HEK293T (cell line): ENCODE measurements around the gene SURF2.
A peak's percentile ranks its signal among the peaks of the same experiment; 100 is the strongest.

Experiments
- CTCF ChIA-PET: fragments of 350-600 bp; formaldehyde crosslinking; extraction: SDS; loops from one replicate; lab custom pipeline; 2021; ENCODE audit warnings: antibody characterized with exemption, inconsistent platforms; lab: Yijun Ruan, JAX
- POLR2A ChIA-PET: fragments of 350-600 bp; formaldehyde crosslinking; extraction: SDS; loops from one replicate; lab custom pipeline; 2020; ENCODE audit warnings: antibody characterized with exemption, inconsistent platforms; lab: Yijun Ruan, JAX
- DNase-seq: peaks from one replicate; pipeline ENCODE4 v3.0.0; 2012; ENCODE audit warnings: mixed read lengths; ENCODE audit errors: extremely low spot score
- ARNT ChIP-seq: fragments of 450-650 bp; IDR thresholded peaks from 2 replicates; pipeline ENCODE4 v1.6.1; 2017; ENCODE audit warnings: mild to moderate bottlenecking
- BHLHE40 ChIP-seq: fragments of 450-650 bp; IDR thresholded peaks from 2 replicates; pipeline ENCODE4 v1.6.1; 2016; ENCODE audit warnings: mild to moderate bottlenecking, moderate library complexity, borderline replicate concordance
- CTBP1 ChIP-seq: fragments of 450-650 bp; IDR thresholded peaks from 2 replicates; pipeline ENCODE4 v1.6.1; 2016; ENCODE audit warnings: borderline replicate concordance
- ELF4 ChIP-seq: fragments of 450-650 bp; IDR thresholded peaks from 2 replicates; pipeline ENCODE4 v1.6.1; 2017; ENCODE audit warnings: antibody characterized with exemption
- FOXA1 ChIP-seq: fragments of 450-650 bp; IDR thresholded peaks from 2 replicates; pipeline ENCODE4 v1.6.1; 2016; ENCODE audit warnings: mild to moderate bottlenecking
- FOXK2 ChIP-seq: fragments of 450-650 bp; IDR thresholded peaks from 2 replicates; pipeline ENCODE4 v1.6.1; 2016; ENCODE audit warnings: mild to moderate bottlenecking
- FOXM1 ChIP-seq: fragments of 450-650 bp; IDR thresholded peaks from 2 replicates; pipeline ENCODE4 v1.6.1; 2017; ENCODE audit warnings: mild to moderate bottlenecking, borderline replicate concordance
- HDGF ChIP-seq: fragments of 450-650 bp; IDR thresholded peaks from 2 replicates; pipeline ENCODE4 v1.6.1; 2017; ENCODE audit warnings: antibody characterized with exemption, borderline replicate concordance
- L3MBTL2 ChIP-seq: fragments of 450-650 bp; conservative IDR thresholded peaks from 2 replicates; pipeline ENCODE4 v1.6.1; 2016; ENCODE audit warnings: mild to moderate bottlenecking
- LEF1 ChIP-seq: fragments of 450-650 bp; IDR thresholded peaks from 2 replicates; pipeline ENCODE4 v1.6.1; 2017; ENCODE audit warnings: mild to moderate bottlenecking, borderline replicate concordance
- NFRKB ChIP-seq: fragments of 450-650 bp; IDR thresholded peaks from 2 replicates; pipeline ENCODE4 v1.6.1; 2016; ENCODE audit warnings: mild to moderate bottlenecking, moderate library complexity
- SP1 ChIP-seq: fragments of 450-650 bp; IDR thresholded peaks from 2 replicates; pipeline ENCODE4 v1.6.1; 2017
- SUZ12 ChIP-seq: fragments of 450-650 bp; IDR thresholded peaks from 2 replicates; pipeline ENCODE4 v1.6.1; 2016; ENCODE audit warnings: mild to moderate bottlenecking
- TARDBP ChIP-seq: fragments of 450-650 bp; IDR thresholded peaks from 2 replicates; pipeline ENCODE4 v1.6.1; 2016
- ZNF384 ChIP-seq: fragments of 450-650 bp; IDR thresholded peaks from 2 replicates; pipeline ENCODE4 v1.6.1; 2016
- TF ChIP-seq, protein P1 (sequence below): fragments of 450-650 bp; IDR thresholded peaks from 2 replicates; pipeline ENCODE4 v1.6.1; 2016

The SURF2 gene

DNA sequence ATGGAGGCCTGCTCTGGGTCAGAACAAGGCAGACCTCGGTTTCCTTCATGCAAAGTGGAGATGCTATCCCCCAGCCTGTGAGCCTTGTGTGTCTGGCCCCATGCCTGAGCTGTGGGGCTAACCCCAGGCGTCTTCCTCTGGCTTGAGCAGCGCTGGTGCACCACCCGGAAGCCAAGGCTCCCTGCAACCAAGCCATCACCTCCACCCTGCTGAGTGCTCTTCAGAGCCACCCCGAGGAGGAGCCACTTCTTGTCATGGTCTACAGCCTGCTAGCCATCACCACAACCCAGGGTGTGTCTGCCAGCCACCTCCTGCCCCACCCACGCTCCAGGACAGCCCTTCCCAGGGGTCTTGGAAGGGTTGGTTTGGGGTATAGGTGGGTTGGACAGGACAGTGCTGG lies 45.2 kb downstream of the SURF2 start:
- POLR2A ChIA-PET, result no interaction called here
- CTCF ChIA-PET, result no interaction called here
- no peak for DNase-seq
- TF ChIP-seq HDGF (no peak), ARNT (no peak), FOXM1 (no peak)

DNA sequence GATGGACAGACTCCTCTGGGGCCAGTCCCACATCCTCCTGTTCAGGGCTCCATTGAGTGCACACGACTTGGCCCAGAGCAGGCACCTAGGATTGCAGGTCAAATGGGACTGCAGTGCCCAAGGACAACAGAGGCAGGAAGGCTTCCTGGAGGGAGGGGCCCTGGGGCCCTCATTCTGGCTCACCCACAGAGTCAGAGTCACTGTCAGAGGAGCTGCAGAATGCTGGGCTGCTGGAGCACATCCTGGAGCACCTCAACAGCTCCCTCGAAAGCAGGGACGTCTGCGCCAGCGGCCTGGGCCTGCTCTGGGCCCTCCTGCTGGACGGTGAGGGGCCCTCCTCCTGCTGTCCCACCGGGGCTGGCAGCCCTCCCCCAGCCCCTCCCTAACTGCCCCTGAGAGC lies 46.3 kb downstream of the SURF2 start:
- no peak for DNase-seq
- ChIA-PET POLR2A (no interaction called here), CTCF (no interaction called here)
- no peak for TF ChIP-seq CTBP1
- no peak for TF ChIP-seq FOXA1
- TF ChIP-seq SP1, result no peak
- no peak for TF ChIP-seq FOXM1
- no peak for TF ChIP-seq BHLHE40
- TF ChIP-seq ARNT, result no peak
- no peak for TF ChIP-seq ZNF384
- no peak for TF ChIP-seq ELF4
- no peak for TF ChIP-seq FOXK2
- TF ChIP-seq TARDBP, result no peak
- TF ChIP-seq LEF1, result no peak
- TF ChIP-seq SUZ12, result no peak
- TF ChIP-seq, protein P1, sequence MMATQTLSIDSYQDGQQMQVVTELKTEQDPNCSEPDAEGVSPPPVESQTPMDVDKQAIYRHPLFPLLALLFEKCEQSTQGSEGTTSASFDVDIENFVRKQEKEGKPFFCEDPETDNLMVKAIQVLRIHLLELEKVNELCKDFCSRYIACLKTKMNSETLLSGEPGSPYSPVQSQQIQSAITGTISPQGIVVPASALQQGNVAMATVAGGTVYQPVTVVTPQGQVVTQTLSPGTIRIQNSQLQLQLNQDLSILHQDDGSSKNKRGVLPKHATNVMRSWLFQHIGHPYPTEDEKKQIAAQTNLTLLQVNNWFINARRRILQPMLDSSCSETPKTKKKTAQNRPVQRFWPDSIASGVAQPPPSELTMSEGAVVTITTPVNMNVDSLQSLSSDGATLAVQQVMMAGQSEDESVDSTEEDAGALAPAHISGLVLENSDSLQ, result no peak
- TF ChIP-seq HDGF, result no peak
- TF ChIP-seq NFRKB, result no peak

DNA sequence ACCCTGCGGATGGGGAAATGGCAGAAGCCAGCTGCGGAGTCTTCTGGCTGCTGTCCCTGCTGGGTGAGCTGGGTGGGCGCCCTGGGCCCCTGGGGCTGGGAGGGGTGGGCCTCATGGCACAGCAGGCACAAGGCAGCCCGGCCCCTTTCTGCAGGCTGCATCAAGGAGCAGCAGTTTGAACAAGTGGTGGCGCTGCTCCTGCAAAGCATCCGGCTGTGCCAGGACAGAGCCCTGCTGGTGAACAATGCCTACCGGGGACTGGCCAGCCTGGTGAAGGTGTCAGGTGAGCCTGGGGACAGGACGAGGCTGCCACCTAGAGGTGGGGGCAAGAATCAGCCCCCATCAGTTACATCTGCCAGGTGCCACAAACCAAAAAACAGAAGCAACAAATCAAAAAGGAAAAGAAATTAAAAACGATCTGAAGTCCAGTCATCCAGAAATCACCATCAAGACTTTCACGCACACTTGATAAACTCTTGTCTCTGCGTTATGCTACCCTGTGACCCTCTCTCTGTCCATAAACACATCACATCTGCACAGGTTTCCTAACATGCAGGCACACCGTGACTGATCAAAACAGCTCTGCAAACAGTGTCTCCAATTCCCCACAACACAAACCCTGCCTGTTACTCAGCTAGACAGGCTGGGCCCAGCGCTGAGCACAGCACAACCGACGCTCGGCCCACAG lies 47.6 kb downstream of the SURF2 start:
- ChIA-PET POLR2A (no interaction called here), CTCF (interaction anchor here (0.6 to 1.2 kb wide), 2 partner anchors 13 to 47 kb away, joined by 3 to 6 read pairs; partner anchors contain the start of gene REXO4)
- TF ChIP-seq L3MBTL2 (no peak), FOXM1 (no peak), TARDBP (no peak), ELF4 (no peak), SUZ12 (no peak), NFRKB (no peak), LEF1 (no peak), FOXA1 (no peak), ZNF384 (no peak), HDGF (no peak), BHLHE40 (no peak), FOXK2 (no peak), SP1 (no peak), CTBP1 (no peak), ARNT (no peak)
- TF ChIP-seq, protein P1, result no peak
- DNase-seq, result peak; percentile 55

DNA sequence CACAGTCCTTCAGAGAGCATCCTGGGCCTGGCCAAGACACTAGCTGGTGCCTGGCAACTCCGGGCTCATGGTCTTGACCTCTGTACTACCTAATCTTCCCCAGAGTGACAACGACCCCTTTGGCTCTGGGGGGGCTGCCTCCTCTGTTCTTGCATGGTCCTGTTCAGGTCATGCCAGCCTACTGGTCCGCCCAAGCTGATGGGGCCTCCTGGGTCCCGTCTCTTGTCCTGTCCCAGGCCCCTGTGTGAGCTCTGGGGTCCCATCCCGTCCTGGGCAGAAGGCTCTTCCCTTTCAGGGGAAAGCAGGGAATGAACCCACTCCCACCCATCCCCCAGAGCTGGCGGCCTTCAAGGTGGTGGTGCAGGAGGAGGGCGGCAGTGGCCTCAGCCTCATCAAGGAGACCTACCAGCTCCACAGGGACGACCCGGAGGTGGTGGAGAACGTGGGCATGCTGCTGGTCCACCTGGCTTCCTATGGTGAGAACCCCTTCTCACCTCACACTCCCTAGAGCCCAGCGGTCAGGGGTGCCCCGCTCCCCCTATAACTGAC lies 48.2 kb downstream of the SURF2 start:
- POLR2A ChIA-PET, result interaction anchor here (0.6 kb wide), 1 partner anchor 51 kb away, joined by 3 read pairs; no protein-coding TSS in a partner anchor
- TF ChIP-seq, protein P1, result no peak
- TF ChIP-seq FOXM1 (no peak), BHLHE40 (no peak), CTBP1 (no peak), L3MBTL2 (no peak), SUZ12 (no peak), HDGF (no peak), FOXK2 (no peak), NFRKB (no peak), LEF1 (no peak), SP1 (no peak), FOXA1 (no peak), TARDBP (no peak), ELF4 (no peak), ZNF384 (no peak), ARNT (no peak)
- DNase-seq, result no peak
- CTCF ChIA-PET, result interaction anchor here (0.6 to 1.2 kb wide), 2 partner anchors 12 to 47 kb away, joined by 3 to 6 read pairs; partner anchors contain the start of gene REXO4

DNA sequence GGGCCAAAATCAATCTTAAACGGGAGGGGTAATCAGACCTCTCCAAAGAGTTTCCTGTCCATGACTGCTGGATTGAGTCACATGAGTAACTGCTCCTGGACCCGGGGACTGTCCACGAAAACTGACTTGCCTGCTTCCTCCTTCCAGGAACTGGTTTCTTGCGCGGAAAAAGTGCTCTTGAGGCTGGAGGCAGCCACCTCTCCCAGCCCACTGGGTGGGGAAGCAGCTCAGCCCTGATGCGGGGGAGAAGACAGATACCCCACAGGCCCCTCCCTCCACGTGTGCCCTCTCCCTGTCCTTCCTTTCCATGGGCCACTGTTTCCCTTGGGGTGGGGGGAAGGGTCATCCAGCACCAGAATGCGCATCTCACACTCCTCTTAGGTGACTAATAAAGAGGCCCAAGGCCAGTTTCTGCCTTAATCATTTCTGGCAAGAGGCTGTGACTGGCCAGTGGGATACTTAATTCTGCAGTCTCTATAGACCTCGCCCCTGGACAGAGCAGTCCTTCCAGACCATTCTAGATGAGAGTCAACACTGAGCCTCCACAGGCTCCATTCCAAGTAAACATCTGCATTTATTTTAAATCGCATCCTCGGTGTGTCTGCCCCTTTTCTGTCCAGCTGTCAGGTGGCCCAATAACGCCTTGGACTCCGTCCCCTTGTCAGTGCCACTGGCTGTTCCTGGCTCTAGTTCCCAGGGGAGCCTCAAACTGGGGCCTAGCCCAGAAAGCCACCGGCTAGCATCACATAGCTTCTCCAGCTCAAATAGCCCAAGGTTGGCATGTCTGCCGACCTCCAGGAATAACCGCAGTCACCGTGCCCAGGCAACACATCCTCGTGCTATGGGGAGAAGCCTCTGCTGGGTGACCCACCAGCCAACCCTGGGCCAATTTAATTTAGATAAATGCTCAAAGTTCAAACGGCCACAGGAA lies 49.4 kb downstream of the SURF2 start:
- DNase-seq, result no peak
- ChIA-PET POLR2A (no interaction called here), CTCF (no interaction called here)
- TF ChIP-seq ARNT, result no peak
- no peak for TF ChIP-seq L3MBTL2
- no peak for TF ChIP-seq FOXA1
- TF ChIP-seq TARDBP, result no peak
- TF ChIP-seq SUZ12, result no peak
- no peak for TF ChIP-seq LEF1
- no peak for TF ChIP-seq ELF4
- no peak for TF ChIP-seq BHLHE40
- no peak for TF ChIP-seq FOXM1
- TF ChIP-seq, protein P1, result no peak
- TF ChIP-seq SP1, result no peak
- no peak for TF ChIP-seq NFRKB
- TF ChIP-seq HDGF, result no peak
